Measurements from ENCODE around the gene GSTA5. TPM values are rescaled to one million over a fixed set of nuclear protein-coding genes. Genes with fewer than 3 reads are reported as not detected.

The GSTA5 gene
- not detected in 2 replicates for total RNA-seq

GRCh38 chr6:52840763-52841585 lies at the start of gene GSTA5:
Gene GSTA5 (minus strand): TSS chr6:52840813.

GRCh38 chr6:52803668-52804255 lies 36.9 kb downstream of the GSTA5 start, which contains the start of gene GSTA1:
Gene GSTA1 (minus strand): TSS chr6:52803816. CDS start chr6:52799267, 4,549 bp downstream.

Other genes with a start within 250 kb of the GSTA5 start
- gene TMEM14A, start 169.7 kb downstream of the GSTA5 start, total RNA-seq = 29.6 and 35.0 TPM in 2 replicates
- gene GSTA2, start 77.3 kb downstream of the GSTA5 start, total RNA-seq = not detected in 2 replicates
- not detected in 2 replicates for gene GSTA1, start 37.0 kb downstream of the GSTA5 start, total RNA-seq
- gene GSTA3, start 68.9 kb upstream of the GSTA5 start, total RNA-seq = not detected in 2 replicates
- 38.0 and 45.8 TPM in 2 replicates for gene GSTA4, start 154.5 kb upstream of the GSTA5 start, total RNA-seq
- 6.0 and 8.5 TPM in 2 replicates for gene CILK1, start 221.0 kb upstream of the GSTA5 start, total RNA-seq
- gene FBXO9, start 224.6 kb upstream of the GSTA5 start, total RNA-seq = 20.0 and 24.0 TPM in 2 replicates